AG04449 (cell line): Measurements from ENCODE around the gene C2CD4C.

Source experiments
- CTCF ChIA-PET: fragments of 350-600 bp; formaldehyde crosslinking; extraction: SDS; loops from one replicate; lab custom pipeline; 2021; ENCODE audit warnings: antibody characterized with exemption; lab: Yijun Ruan, JAX
- POLR2A ChIA-PET: fragments of 400-600, 350-600 bp; formaldehyde crosslinking; extraction: SDS; loops from one replicate; lab custom pipeline; 2020; ENCODE audit warnings: antibody characterized with exemption, inconsistent platforms; lab: Yijun Ruan, JAX
- DNase-seq: peaks from one replicate; pipeline ENCODE4 v3.0.0-alpha.2; 2010; ENCODE audit warnings: low read depth, low spot score
- H3K4me3 ChIP-seq: 2 replicates; pipeline ENCODE4 v1.5.1; 2011; ENCODE audit warnings: low read depth, mild to moderate bottlenecking, control low read depth, low read length
- TF ChIP-seq, protein P1 (sequence below): IDR thresholded peaks from one replicate; pipeline ENCODE4 v1.5.1; 2011; ENCODE audit warnings: mild to moderate bottlenecking, moderate library complexity, low read length, control low read depth, inconsistent platforms; ENCODE audit not compliant: insufficient read depth; ENCODE audit errors: missing control alignments

The C2CD4C gene

DNA sequence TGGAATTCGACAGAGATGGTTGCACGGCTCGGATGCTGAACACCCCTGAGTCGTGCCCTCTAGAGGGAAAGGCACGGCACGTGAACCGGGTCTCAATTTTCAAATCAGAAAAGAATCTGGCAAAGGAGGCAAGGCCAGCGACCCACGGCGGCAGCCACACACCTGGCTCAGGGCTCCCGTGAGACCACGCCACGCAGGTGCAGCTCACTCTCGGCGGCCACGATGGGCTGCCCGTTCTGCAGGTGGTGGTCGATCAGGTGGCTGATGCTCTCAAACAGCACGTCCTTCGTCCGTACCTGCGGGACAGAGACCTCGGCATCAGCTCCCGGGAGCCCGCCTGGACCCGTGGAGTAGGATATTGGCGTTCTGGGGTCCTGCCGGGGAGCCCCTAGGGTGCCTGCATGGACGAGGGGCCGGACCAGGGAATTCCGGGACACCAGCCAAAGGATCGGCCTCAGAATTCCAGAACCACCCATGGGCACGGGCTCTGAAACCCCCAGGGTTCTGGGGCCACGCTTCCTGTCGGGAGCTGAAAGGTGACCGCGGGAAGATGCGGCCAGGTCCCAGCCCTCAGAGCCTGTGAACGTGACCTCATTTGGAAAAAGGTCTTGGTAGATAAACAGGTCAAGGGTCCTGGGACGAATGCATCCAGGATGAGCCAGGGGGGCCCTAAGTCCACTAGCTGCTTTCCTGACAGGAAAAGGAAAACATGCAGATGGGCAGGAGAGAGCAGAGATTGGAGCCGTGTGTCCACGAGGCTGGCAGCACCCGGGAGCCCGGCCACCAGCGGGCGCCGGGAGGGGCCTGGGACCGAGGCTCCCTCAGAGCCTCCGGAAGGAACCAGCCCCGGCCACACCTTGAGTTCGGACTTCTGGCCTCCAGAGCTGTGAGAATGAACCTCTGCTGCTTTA, 10.1 kb upstream of the C2CD4C start:
- TF ChIP-seq, protein P1, sequence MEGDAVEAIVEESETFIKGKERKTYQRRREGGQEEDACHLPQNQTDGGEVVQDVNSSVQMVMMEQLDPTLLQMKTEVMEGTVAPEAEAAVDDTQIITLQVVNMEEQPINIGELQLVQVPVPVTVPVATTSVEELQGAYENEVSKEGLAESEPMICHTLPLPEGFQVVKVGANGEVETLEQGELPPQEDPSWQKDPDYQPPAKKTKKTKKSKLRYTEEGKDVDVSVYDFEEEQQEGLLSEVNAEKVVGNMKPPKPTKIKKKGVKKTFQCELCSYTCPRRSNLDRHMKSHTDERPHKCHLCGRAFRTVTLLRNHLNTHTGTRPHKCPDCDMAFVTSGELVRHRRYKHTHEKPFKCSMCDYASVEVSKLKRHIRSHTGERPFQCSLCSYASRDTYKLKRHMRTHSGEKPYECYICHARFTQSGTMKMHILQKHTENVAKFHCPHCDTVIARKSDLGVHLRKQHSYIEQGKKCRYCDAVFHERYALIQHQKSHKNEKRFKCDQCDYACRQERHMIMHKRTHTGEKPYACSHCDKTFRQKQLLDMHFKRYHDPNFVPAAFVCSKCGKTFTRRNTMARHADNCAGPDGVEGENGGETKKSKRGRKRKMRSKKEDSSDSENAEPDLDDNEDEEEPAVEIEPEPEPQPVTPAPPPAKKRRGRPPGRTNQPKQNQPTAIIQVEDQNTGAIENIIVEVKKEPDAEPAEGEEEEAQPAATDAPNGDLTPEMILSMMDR: no peak
- ChIA-PET CTCF (no interaction called here), POLR2A (no interaction called here)
- H3K4me3 ChIP-seq: no peak overlapping the region
- DNase-seq: no peak

DNA sequence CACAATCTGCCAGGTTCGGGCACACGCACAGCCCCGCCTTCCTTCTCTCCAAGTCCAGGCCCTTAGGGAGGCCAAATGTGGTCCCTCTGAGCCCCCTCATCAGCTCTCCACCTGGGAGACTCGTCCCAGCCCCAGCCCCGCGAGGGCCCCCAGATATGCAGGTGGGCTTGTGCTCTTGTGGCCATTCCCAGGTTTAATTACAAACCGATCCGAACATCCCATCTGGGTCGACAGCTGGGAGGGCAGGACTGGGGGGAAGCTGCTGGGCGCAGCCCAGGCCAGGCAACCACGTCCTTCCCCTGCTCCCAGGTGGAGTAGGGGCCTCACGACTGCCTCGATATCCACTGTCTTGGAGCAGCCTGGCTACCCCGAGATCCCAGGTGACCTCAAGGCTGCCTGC, 7.5 kb upstream of the C2CD4C start:
- no peak for DNase-seq

GRCh38 chr19:415292-415691, 6.3 kb upstream of the C2CD4C start:
- no peak overlapping the region for H3K4me3 ChIP-seq
- TF ChIP-seq, protein P1: no peak
- CTCF ChIA-PET: no interaction called here
- no peak for DNase-seq
- POLR2A ChIA-PET: no interaction called here

More for the DNA sequence above, 7.5 kb upstream of the C2CD4C start:
- no peak overlapping the region for H3K4me3 ChIP-seq
- TF ChIP-seq, protein P1: no peak
- CTCF ChIA-PET: interaction anchor here (1.1 kb wide), 1 partner anchor 94 kb away, joined by 3 read pairs; no protein-coding TSS in a partner anchor
- POLR2A ChIA-PET: no interaction called here

GRCh38 chr19:413756-414420, 4.9 kb upstream of the C2CD4C start:
- ChIA-PET CTCF (no interaction called here), POLR2A (no interaction called here)
- no peak for DNase-seq
- H3K4me3 ChIP-seq: no peak overlapping the region
- TF ChIP-seq, protein P1: no peak

DNA sequence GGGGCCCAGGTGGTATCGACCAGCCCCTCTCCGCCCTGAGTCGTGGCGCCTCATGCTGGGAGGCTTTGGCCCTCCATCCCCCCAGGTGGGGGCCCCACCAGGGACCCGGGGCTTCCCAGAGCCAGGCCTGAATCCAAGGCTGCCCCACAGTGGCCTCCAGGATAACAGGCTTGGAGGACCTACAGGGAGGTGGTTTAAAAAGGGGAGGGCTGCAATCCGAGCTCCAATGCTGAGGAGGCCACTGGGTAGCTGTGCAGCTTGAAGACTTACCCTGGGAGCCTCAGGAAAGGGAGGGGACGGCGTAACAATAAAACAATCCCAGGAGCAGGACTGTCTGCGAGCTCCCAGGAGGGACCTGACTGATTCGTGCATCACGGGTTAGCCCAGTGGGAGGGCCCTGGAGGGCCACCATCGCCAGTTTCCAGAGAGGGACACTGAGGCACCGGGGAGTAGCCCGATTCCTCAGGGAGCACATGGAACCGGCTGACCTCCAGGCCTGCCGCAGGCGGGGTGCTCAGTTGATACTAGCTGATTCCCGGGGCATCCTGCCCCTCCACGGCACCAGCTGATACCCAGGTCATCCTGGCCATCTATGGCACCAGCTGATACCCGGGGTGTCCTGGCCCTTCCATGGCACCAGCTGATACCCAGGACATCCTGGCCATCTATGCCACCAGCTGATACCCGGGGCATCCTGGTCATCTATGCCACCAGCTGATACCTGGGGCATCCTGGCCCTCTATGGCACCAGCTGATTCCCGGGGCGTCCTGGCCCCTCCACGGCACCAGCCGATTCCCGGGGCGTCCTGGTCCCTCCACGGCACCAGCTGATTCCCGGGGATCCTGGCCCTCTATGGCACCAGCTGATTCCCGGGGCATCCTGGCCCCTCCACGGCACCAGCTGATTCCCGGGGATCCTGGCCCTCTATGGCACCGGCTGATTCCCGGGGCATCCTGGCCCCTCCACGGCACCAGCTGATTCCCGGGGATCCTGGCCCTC, 3.7 kb upstream of the C2CD4C start:
- H3K4me3 ChIP-seq: no peak overlapping the region
- ChIA-PET CTCF (interaction anchor here (1.3 kb wide), 1 partner anchor 94 kb away, joined by 3 read pairs; no protein-coding TSS in a partner anchor), POLR2A (no interaction called here)
- TF ChIP-seq, protein P1: no peak
- DNase-seq: no peak
